Tibial nerve (tissue), 4 donors: Measurements from ENCODE around the gene SP1. TPM values are rescaled to one million over a fixed set of nuclear protein-coding genes. Genes with fewer than 3 reads are reported as not detected.

Experiments
- DNase-seq, 2 donors: peaks; one replicate each; pipeline ENCODE4 v3.0.0-alpha.2; 2019; ENCODE audit warnings: low spot score in 2 of 2
- H3K27ac ChIP-seq, 4 donors: fragments of 200-600 bp; sonication (generic) in 3 of 4; one replicate each; pipeline ENCODE4 v1.5.1; 2017 to 2019; ENCODE audit warnings: mild to moderate bottlenecking in 1 of 4
- H3K27me3 ChIP-seq, 2 donors: fragments of 200-600 bp; sonication (generic) in 1 of 2; one replicate each; pipeline versions ENCODE4 v1.5.1 to v1.6.0; 2017 to 2019
- H3K36me3 ChIP-seq, 3 donors: fragments of 200-600 bp; sonication (generic); one replicate each; pipeline ENCODE4 v1.5.1; 2018 to 2019
- H3K4me1 ChIP-seq, 4 donors: fragments of 200-600 bp; sonication (generic) in 3 of 4; one replicate each; pipeline ENCODE4 v1.5.1; 2017 to 2019
- H3K4me3 ChIP-seq, 4 donors: fragments of 200-600 bp; sonication (generic) in 3 of 4; one replicate each; pipeline ENCODE4 v1.5.1; 2017 to 2019; ENCODE audit warnings: mild to moderate bottlenecking in 1 of 4, moderate library complexity in 1 of 4
- H3K9me3 ChIP-seq, 4 donors: fragments of 200-600 bp; sonication (generic) in 3 of 4; one replicate each; pipeline ENCODE4 v1.5.1; 2017 to 2019
- EP300 ChIP-seq, 2 donors: sonication (generic); formaldehyde crosslinking; IDR thresholded peaks; one replicate each; pipeline ENCODE4 v1.6.1; 2017; ENCODE audit warnings: antibody characterized with exemption in 2 of 2, mild to moderate bottlenecking in 1 of 2
- POLR2A ChIP-seq, 2 donors: fragments of 450-650 bp; IDR thresholded peaks; one replicate each; pipeline ENCODE4 v1.6.1; 2017; ENCODE audit warnings: antibody characterized with exemption in 2 of 2, mild to moderate bottlenecking in 2 of 2, moderate library complexity in 2 of 2
- WGBS, 2 donors: methylation state at CpG; one replicate each; pipeline ENCODE4 v1.1.5; 2018; 5-methylcytosine and 5-hydroxymethylcytosine counted together
- total RNA-seq, 4 donors: library from RNA; depleted of rRNA; stranded (reverse); fragments of >200 nt; gene quantifications; one replicate each; pipeline ENCODE4 v1.1.0, GENCODE V29; 2016
- TF ChIP-seq, protein P1 (sequence below), 5 experiments: fragments of 200-600 bp in 3 of 5; fragments of 450-650 bp in 2 of 5; sonication (generic) in 3 of 5; IDR thresholded peaks; one replicate each; pipeline ENCODE4 v1.5.1; 2016 to 2019; ENCODE audit warnings: antibody characterized with exemption in 5 of 5, mild to moderate bottlenecking in 3 of 5, moderate library complexity in 2 of 5

SP1 gene
- total RNA-seq, 4 donors from 2014 or later = 45.3 to 81.5 (median 65.0) TPM

GRCh38 chr12:53451661-53452158 is 71.7 kb downstream of the SP1 start, which contains the start of gene PCBP2:
PCBP2 (plus strand) TSS chr12:53452102; CDS start chr12:53454801, 2,699 bp downstream.
- DNase-seq = peak; percentile 92 to 94
- Histone ChIP-seq H3K27me3 (no peaks in the 10 kb centered on the region), H3K4me1 (peaks cover 0 to 43% (median 20%) of the 10 kb centered on the region in 4 donors), H3K27ac (peak within 1 kb of the TSS; percentile 91 to 98 (median 96)), H3K4me3 (peak within 1 kb of the TSS; percentile 71 to 96 (median 86)), H3K36me3 (peaks cover 0 to 44% (median 20%) of the 10 kb centered on the region in 3 donors), H3K9me3 (no peaks in the 10 kb centered on the region)
- 0 to 1% methylated on average over 15 to 29 of the region's 32 CpGs for WGBS, 2 donors
- TF ChIP-seq EP300 (IDR thresholded peaks at IDR 0.05) = peak; percentile 84 to 93
- peak in 1 of 2 donors; percentile 64 for TF ChIP-seq POLR2A (IDR thresholded peaks at IDR 0.05)
- TF ChIP-seq, protein P1, sequence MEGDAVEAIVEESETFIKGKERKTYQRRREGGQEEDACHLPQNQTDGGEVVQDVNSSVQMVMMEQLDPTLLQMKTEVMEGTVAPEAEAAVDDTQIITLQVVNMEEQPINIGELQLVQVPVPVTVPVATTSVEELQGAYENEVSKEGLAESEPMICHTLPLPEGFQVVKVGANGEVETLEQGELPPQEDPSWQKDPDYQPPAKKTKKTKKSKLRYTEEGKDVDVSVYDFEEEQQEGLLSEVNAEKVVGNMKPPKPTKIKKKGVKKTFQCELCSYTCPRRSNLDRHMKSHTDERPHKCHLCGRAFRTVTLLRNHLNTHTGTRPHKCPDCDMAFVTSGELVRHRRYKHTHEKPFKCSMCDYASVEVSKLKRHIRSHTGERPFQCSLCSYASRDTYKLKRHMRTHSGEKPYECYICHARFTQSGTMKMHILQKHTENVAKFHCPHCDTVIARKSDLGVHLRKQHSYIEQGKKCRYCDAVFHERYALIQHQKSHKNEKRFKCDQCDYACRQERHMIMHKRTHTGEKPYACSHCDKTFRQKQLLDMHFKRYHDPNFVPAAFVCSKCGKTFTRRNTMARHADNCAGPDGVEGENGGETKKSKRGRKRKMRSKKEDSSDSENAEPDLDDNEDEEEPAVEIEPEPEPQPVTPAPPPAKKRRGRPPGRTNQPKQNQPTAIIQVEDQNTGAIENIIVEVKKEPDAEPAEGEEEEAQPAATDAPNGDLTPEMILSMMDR (IDR thresholded peaks at IDR 0.05) = peak; percentile 80 to 97 (median 93)

- no peaks in the 10 kb centered on the region for H3K9me3 ChIP-seq
- peaks cover 0 to 45% (median 23%) of the 10 kb centered on the region in 3 donors for H3K36me3 ChIP-seq
- H3K4me1 ChIP-seq = peaks cover 0 to 50% (median 20%) of the 10 kb centered on the region in 4 donors
- TF ChIP-seq EP300 (IDR thresholded peaks at IDR 0.05) = peak; percentile 17 to 37
- TF ChIP-seq, protein P1 (IDR thresholded peaks at IDR 0.05) = peak in 4 of 5 experiments; percentile 3 to 56 (median 37)
- TF ChIP-seq POLR2A (IDR thresholded peaks at IDR 0.05) = peak in 1 of 2 donors; percentile 5
- peak overlapping the region; percentile 71 to 96 (median 86) for H3K4me3 ChIP-seq
- peak overlapping the region; percentile 91 to 98 (median 96) for H3K27ac ChIP-seq
- DNase-seq = peak; percentile 76 to 82
- no peaks in the 10 kb centered on the region for H3K27me3 ChIP-seq
- 1% methylated on average over 49 to 55 of the region's 82 CpGs for WGBS, 2 donors
These were observed 72.4 kb downstream of the SP1 start for GRCh38 chr12:53452159-53453077.

DNA sequence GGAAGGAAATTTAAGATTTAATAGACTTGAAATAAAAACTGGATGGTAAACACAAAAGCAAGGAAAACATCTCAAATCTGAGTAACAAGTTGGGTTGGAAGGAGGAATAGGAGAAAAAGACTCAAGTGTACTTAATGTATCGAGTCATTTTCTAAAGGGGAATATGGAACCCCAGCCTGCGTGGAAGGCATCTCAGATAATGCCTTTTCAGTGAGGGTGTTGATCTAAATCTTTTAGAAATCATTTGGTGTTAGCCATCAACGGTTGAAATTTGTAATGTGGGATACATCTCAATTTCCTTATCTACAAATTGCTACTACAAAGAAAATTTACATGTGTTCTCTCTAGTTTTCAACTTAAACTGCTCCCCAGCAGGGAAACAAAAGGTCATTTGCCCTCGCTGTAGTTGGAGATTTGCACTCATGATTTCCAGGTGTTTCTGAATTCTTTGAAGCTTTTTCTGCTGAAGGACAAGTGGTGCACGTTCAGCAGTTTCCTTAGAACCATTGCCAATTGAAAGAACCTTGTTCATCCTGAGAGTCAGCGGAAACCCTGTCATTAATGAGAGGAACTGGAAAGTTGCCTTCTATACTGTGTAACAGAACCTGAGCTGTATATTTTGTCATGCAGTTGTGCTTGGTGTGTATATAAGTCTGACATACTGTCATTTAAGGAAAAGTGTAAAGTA is 74.1 kb downstream of the SP1 start:
- H3K27me3 ChIP-seq = no peaks in the 10 kb centered on the region
- H3K4me3 ChIP-seq = peak overlapping the region in 1 of 4 donors; percentile 71
- H3K27ac ChIP-seq = no peak overlapping the region
- peaks cover 0 to 55% (median 20%) of the 10 kb centered on the region in 4 donors for H3K4me1 ChIP-seq
- WGBS, 2 donors = 25 to 27% methylated on average over 6 of the region's 6 CpGs
- DNase-seq = no peak
- no peaks in the 10 kb centered on the region for H3K9me3 ChIP-seq
- TF ChIP-seq, protein P1 (IDR thresholded peaks at IDR 0.05) = no peak
- TF ChIP-seq POLR2A (IDR thresholded peaks at IDR 0.05) = no peak
- no peak for TF ChIP-seq EP300 (IDR thresholded peaks at IDR 0.05)
- H3K36me3 ChIP-seq = peaks cover 0 to 47% (median 31%) of the 10 kb centered on the region in 3 donors

GRCh38 chr12:53454707-53455106 is 74.7 kb downstream of the SP1 start:
- H3K36me3 ChIP-seq = peaks cover under 1 to 53% (median 34%) of the 10 kb centered on the region in 3 donors
- no peak overlapping the region for H3K27ac ChIP-seq
- no peak overlapping the region for H3K4me3 ChIP-seq
- no peak for DNase-seq
- no peaks in the 10 kb centered on the region for H3K27me3 ChIP-seq
- no peaks in the 10 kb centered on the region for H3K9me3 ChIP-seq
- 53 to 54% methylated on average over 3 of the region's 3 CpGs for WGBS, 2 donors
- H3K4me1 ChIP-seq = peaks cover 0 to 56% (median 20%) of the 10 kb centered on the region in 4 donors
- TF ChIP-seq, protein P1 (IDR thresholded peaks at IDR 0.05) = no peak
- no peak for TF ChIP-seq EP300 (IDR thresholded peaks at IDR 0.05)
- TF ChIP-seq POLR2A (IDR thresholded peaks at IDR 0.05) = no peak
